H9 (cell line): ENCODE measurements around the gene AACS. TPM values are rescaled to one million over a fixed set of nuclear protein-coding genes. Genes with fewer than 3 reads are reported as not detected.

Experiments used
- DNase-seq: peaks from one replicate; pipeline ENCODE4 v3.0.0-alpha.2; 2017
- H2AFZ ChIP-seq: one replicate; pipeline ENCODE4 v1.6.1; 2013; ENCODE audit warnings: mild to moderate bottlenecking, low read length, control low read depth, moderate library complexity
- H2AK5ac ChIP-seq: 2 replicates; pipeline ENCODE4 v1.6.1; 2013; ENCODE audit warnings: low read length, control low read depth, mixed read lengths; ENCODE audit not compliant: insufficient read length
- H2BK120ac ChIP-seq: one replicate; pipeline ENCODE4 v1.6.1; 2013; ENCODE audit warnings: low read depth, mild to moderate bottlenecking, low read length, control low read depth, inconsistent platforms; ENCODE audit not compliant: poor library complexity, severe bottlenecking
- H2BK12ac ChIP-seq: 2 replicates; pipeline ENCODE4 v1.6.1; 2013; ENCODE audit warnings: low read length, control low read depth, mixed read lengths, low read depth; ENCODE audit not compliant: insufficient read length
- H2BK15ac ChIP-seq: 2 replicates; pipeline ENCODE4 v1.6.1; 2013; ENCODE audit warnings: low read depth, low read length, control low read depth
- H2BK20ac ChIP-seq: one replicate; pipeline ENCODE4 v1.6.1; 2013; ENCODE audit warnings: low read depth, mild to moderate bottlenecking, low read length, control low read depth, inconsistent platforms; ENCODE audit not compliant: poor library complexity, severe bottlenecking
- H2BK5ac ChIP-seq: 2 replicates; pipeline ENCODE4 v1.6.1; 2013; ENCODE audit warnings: low read length, control low read depth, mixed read lengths; ENCODE audit not compliant: insufficient read length
- H3K14ac ChIP-seq: 2 replicates; pipeline ENCODE4 v1.6.1; 2013; ENCODE audit warnings: low read length, control low read depth; ENCODE audit not compliant: insufficient read depth
- H3K18ac ChIP-seq: 2 replicates; pipeline ENCODE4 v1.6.1; 2013; ENCODE audit warnings: low read depth, mild to moderate bottlenecking, mixed read lengths, low read length, control low read depth; ENCODE audit not compliant: insufficient read length
- H3K23ac ChIP-seq: 2 replicates; pipeline ENCODE4 v1.6.1; 2013; ENCODE audit warnings: low read length, control low read depth, mixed read lengths, low read depth; ENCODE audit not compliant: insufficient read length
- H3K23me2 ChIP-seq: 2 replicates; pipeline ENCODE4 v1.6.1; 2013; ENCODE audit warnings: low read depth, mild to moderate bottlenecking, mixed read lengths, low read length, control low read depth; ENCODE audit not compliant: insufficient read length, poor library complexity, severe bottlenecking
- H3K27ac ChIP-seq: 2 replicates; pipeline ENCODE4 v1.5.1; 2013; ENCODE audit warnings: low read length, control low read depth, mixed read lengths, low read depth; ENCODE audit not compliant: insufficient read length
- H3K27me3 ChIP-seq: 2 replicates; pipeline ENCODE4 v1.6.1; 2013; ENCODE audit warnings: low read length, control low read depth, inconsistent platforms; ENCODE audit not compliant: insufficient read depth
- H3K4ac ChIP-seq: 2 replicates; pipeline ENCODE4 v1.6.1; 2013; ENCODE audit warnings: low read depth, mild to moderate bottlenecking, control low read depth, inconsistent platforms, low read length, moderate library complexity
- H3K4me1 ChIP-seq: 2 replicates; pipeline ENCODE4 v1.6.1; 2013; ENCODE audit warnings: low read length, control low read depth, inconsistent platforms; ENCODE audit not compliant: insufficient read depth
- H3K4me2 ChIP-seq: 2 replicates; pipeline ENCODE4 v1.6.1; 2013; ENCODE audit warnings: low read length, control low read depth, mixed read lengths; ENCODE audit not compliant: insufficient read length, insufficient read depth
- H3K56ac ChIP-seq: 2 replicates; pipeline ENCODE4 v1.6.1; 2013; ENCODE audit warnings: low read depth, mild to moderate bottlenecking, mixed read lengths, low read length, control low read depth; ENCODE audit not compliant: insufficient read length
- H3K79me1 ChIP-seq: 2 replicates; pipeline ENCODE4 v1.6.1; 2013; ENCODE audit warnings: low read depth, mild to moderate bottlenecking, moderate library complexity, low read length, control low read depth, inconsistent platforms; ENCODE audit not compliant: insufficient read depth, poor library complexity, severe bottlenecking
- H3K79me2 ChIP-seq: 2 replicates; pipeline ENCODE4 v1.6.1; 2013; ENCODE audit warnings: low read length, control low read depth, inconsistent platforms; ENCODE audit not compliant: insufficient read depth
- H3K9ac ChIP-seq: 2 replicates; pipeline ENCODE4 v1.6.1; 2013; ENCODE audit warnings: low read length, control low read depth, mixed read lengths; ENCODE audit not compliant: insufficient read length; ENCODE audit errors: extremely low read depth
- H3K9me3 ChIP-seq: one replicate; pipeline ENCODE4 v1.6.1; 2013; ENCODE audit warnings: low read depth, low read length, inconsistent platforms; ENCODE audit not compliant: control insufficient read depth
- H3T11ph ChIP-seq: one replicate; pipeline ENCODE4 v1.6.1; 2013; ENCODE audit warnings: mild to moderate bottlenecking, low read length, control low read depth, inconsistent platforms
- H4K20me1 ChIP-seq: one replicate; pipeline ENCODE4 v1.6.1; 2013; ENCODE audit not compliant: control insufficient read depth, insufficient read length, insufficient read depth
- H4K5ac ChIP-seq: 2 replicates; pipeline ENCODE4 v1.6.1; 2013; ENCODE audit warnings: low read depth, mild to moderate bottlenecking, mixed read lengths, low read length, control low read depth; ENCODE audit not compliant: insufficient read length
- H4K8ac ChIP-seq: replicated peaks from 2 replicates; pipeline ENCODE4 v1.6.1; 2013; ENCODE audit warnings: low read length, control low read depth, mixed read lengths, low read depth; ENCODE audit not compliant: insufficient read length
- H4K91ac ChIP-seq: 2 replicates; pipeline ENCODE4 v1.6.1; 2013; ENCODE audit warnings: low read depth, mild to moderate bottlenecking, moderate library complexity, mixed read lengths, low read length, control low read depth; ENCODE audit not compliant: insufficient read length
- H3K27ac Mint-ChIP-seq, 3 experiments: 2 replicates in 2 of 3; 3 replicates in 1 of 3; pipeline ENCODE4 v1.8.0; 2020 to 2021; ENCODE audit warnings: mixed read lengths in 3 of 3, mild to moderate bottlenecking in 1 of 3, moderate library complexity in 1 of 3
- H3K27me3 Mint-ChIP-seq: 2 replicates; pipeline ENCODE4 v1.8.0; 2021; ENCODE audit warnings: low read depth, mild to moderate bottlenecking, moderate library complexity, mixed read lengths
- H3K36me3 Mint-ChIP-seq, 3 experiments: 2 replicates in 2 of 3; 3 replicates in 1 of 3; pipeline ENCODE4 v1.8.0; 2020 to 2021; ENCODE audit warnings: low read depth in 3 of 3, mixed read lengths in 3 of 3; ENCODE audit not compliant: insufficient read depth in 1 of 3
- H3K4me1 Mint-ChIP-seq, 2 experiments: 2 replicates each; pipeline ENCODE4 v1.8.0; 2020; ENCODE audit warnings: mixed read lengths in 2 of 2
- H3K4me3 Mint-ChIP-seq, 2 experiments: 2 replicates in 1 of 2; 3 replicates in 1 of 2; pipeline ENCODE4 v1.8.0; 2020 to 2021; ENCODE audit warnings: mild to moderate bottlenecking in 2 of 2, mixed read lengths in 2 of 2, moderate library complexity in 1 of 2
- H3K9me3 Mint-ChIP-seq, 2 experiments: 2 replicates in 1 of 2; 3 replicates in 1 of 2; pipeline ENCODE4 v1.8.0; 2020; ENCODE audit warnings: mild to moderate bottlenecking in 2 of 2, mixed read lengths in 2 of 2, moderate library complexity in 1 of 2
- CTCF ChIP-seq: fragments of 200-600 bp; sonication (generic); conservative IDR thresholded peaks from 3 replicates; pipeline ENCODE4 v1.8.0; 2021; ENCODE audit warnings: antibody characterized with exemption, mild to moderate bottlenecking
- WGBS: extraction: QIAGEN DNeasy Blood & Tissue Kit; methylation state at CpG from one replicate; pipeline ENCODE4 v1.1.7; 2013; ENCODE audit warnings: missing lambda C conversion rate, low lambda C conversion rate, mixed read lengths; ENCODE audit not compliant: insufficient read length; ENCODE audit errors: extremely low coverage; 5-methylcytosine and 5-hydroxymethylcytosine counted together
- total RNA-seq: library from RNA; stranded (reverse); gene quantifications from 2 replicates; pipeline ENCODE4 v1.2.1, GENCODE V29; 2021

The AACS gene
- total RNA-seq, 1 experiment from 2014 or later = 35.0 TPM

DNA sequence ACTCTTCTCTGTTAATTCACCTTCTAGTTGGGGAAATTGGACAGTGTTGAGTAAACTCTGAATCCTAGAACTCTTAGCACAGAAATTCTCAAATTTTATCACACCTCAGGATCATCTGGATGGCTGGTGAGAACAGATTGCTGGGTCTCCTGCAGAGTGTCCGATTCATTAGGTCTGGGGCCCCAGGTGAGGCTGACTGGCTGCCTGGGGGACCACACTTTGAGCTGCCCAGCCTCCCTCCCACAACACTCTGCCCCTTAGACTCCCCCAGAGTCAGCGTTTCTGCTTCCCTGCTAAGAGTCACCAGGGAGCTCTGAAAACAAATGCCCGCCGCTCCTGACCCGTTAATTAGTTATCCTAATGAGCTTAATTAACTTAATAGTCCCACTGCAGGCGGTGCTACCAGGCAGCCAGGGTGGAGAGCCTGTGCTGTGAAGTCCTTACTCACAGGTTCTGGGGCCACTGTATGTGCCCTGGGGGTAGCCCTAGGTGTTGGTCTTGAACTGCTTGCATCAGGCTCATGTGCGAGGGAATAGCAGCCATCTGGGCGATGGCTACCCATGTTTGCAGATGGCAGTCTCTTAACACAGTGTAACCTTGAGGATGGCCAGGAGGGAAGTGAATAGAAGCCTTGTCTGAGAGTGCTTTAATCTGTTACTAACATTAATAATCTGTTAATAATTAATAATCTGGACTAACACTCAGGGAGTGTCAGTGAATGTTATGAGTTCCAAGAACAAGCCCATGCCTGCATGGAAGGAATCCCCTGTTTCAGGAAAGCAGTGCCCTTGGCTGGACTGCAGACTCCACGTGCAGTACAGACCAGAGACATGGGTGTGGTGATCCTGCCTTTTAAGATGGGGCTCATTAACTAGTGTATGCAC, 35.6 kb downstream of the AACS start:
- no peak overlapping the region for H3T11ph ChIP-seq
- Mint-ChIP-seq H3K4me1 (peaks cover 2 to 18% of the 10 kb centered on the region in 2 experiments), H3K9me3 (no peaks in the 10 kb centered on the region), H3K27me3 (no peaks in the 10 kb centered on the region; the same call in 1 of the 2 replicates), H3K36me3 (peaks cover 17 to 25% (median 22%) of the 10 kb centered on the region in 3 experiments), H3K4me3 (no peak overlapping the region), H3K27ac (peak overlapping the region in 1 of 3 experiments; percentile 18; a peak in 1 of 7 replicates)
- no peak overlapping the region for H4K91ac ChIP-seq
- H2BK5ac ChIP-seq = no peak overlapping the region
- H3K79me2 ChIP-seq = no peaks in the 10 kb centered on the region
- H3K23ac ChIP-seq = no peak overlapping the region
- no peak overlapping the region for H3K14ac ChIP-seq
- H3K18ac ChIP-seq = no peak overlapping the region
- no peaks in the 10 kb centered on the region for H3K27me3 ChIP-seq
- no peak overlapping the region for H2BK15ac ChIP-seq
- H2AK5ac ChIP-seq = no peak overlapping the region
- no peak overlapping the region for H3K4ac ChIP-seq
- WGBS = no CpG with 5 or more reads among the region's 9 CpGs
- H3K4me2 ChIP-seq = no peak overlapping the region
- no peak overlapping the region for H2BK12ac ChIP-seq
- no peaks in the 10 kb centered on the region for H3K9me3 ChIP-seq
- TF ChIP-seq CTCF = no peak
- no peak overlapping the region for H4K8ac ChIP-seq
- H3K56ac ChIP-seq = no peak overlapping the region
- H2BK20ac ChIP-seq = no peak overlapping the region
- H2AFZ ChIP-seq = no peak overlapping the region
- DNase-seq = no peak
- no peaks in the 10 kb centered on the region for H4K20me1 ChIP-seq
- no peaks in the 10 kb centered on the region for H3K79me1 ChIP-seq
- no peak overlapping the region for H3K9ac ChIP-seq
- H2BK120ac ChIP-seq = no peak overlapping the region
- H3K4me1 ChIP-seq = no peaks in the 10 kb centered on the region
- H3K23me2 ChIP-seq = no peaks in the 10 kb centered on the region
- H4K5ac ChIP-seq = no peak overlapping the region
- H3K27ac ChIP-seq = no peak overlapping the region
